ENCODE data around the gene CHRNA4. TPM values are rescaled to one million over a fixed set of nuclear protein-coding genes. Genes with fewer than 3 reads are reported as not detected.
A peak's percentile ranks its signal among the peaks of the same experiment; 100 is the strongest.
"Not testable (repeated sequence)": the region's sequence is repeated elsewhere in the genome, so short reads cannot be mapped to it uniquely, and the experiment has no call there.

CHRNA4 gene
- total and polyA plus RNA-seq, 2 donors, result under 0.01 to 0.14 TPM

DNA sequence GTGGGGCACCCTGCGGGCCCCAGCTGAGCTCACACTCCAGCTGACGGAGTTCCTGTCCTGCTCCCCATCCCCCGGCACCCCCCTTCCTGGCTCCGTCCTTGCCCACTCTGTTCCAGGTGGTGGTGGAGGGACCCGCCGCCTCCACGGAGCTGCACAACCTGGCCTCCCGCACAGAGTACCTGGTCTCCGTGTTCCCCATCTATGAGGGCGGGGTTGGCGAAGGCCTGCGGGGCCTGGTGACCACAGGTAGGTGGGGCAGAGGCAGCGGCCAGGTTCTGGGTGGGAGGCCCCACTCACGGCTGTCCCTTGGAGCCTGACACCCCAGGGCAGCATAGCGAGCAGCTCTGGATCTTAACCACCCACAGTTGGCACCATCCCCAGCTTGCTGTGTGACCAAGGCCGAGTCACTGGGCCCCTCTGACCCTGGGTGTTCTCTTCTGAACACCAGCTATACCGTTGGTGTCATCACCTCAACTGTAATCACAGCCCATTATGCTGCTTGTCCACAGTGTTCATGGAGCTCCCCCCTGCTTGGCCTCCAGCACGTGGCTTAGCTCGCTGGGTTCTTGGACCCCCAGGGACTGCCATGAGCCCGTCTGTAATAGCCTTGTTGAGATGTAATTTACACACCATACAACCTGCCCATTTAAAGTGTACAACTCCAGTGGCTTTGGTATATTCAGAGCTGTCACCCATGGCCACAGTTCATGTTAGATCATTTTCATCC, 50.7 kb downstream of the CHRNA4 start:
- Histone ChIP-seq H3K4me1 (ENCODE audit: control insufficient read depth in 2 of 2, insufficient read depth in 2 of 2, low read length in 2 of 2) (peaks cover 0 to 7% of the 10 kb centered on the region in 2 donors), H3K27me3 (ENCODE audit: control insufficient read depth in 2 of 2, insufficient read depth in 1 of 2, low read length in 1 of 2) (peaks cover 0 to 14% of the 10 kb centered on the region in 2 donors), H3K9me3 (ENCODE audit: control insufficient read depth in 2 of 2, insufficient read depth in 1 of 2, low read length in 1 of 2) (no peaks in the 10 kb centered on the region), H3K36me3 (ENCODE audit: control insufficient read depth in 2 of 2, insufficient read depth in 2 of 2, low read length in 1 of 2) (no peaks in the 10 kb centered on the region), H3K27ac (ENCODE audit: low read depth in 1 of 2, low read length in 1 of 2) (no peak overlapping the region), H3K4me3 (ENCODE audit: low read length in 2 of 2) (no peak overlapping the region)
- DNase-seq (ENCODE audit: low read depth in 6 of 9, low spot score in 9 of 9), result no peak
- 86% methylated on average over 20 of the region's 20 CpGs for WGBS

DNA sequence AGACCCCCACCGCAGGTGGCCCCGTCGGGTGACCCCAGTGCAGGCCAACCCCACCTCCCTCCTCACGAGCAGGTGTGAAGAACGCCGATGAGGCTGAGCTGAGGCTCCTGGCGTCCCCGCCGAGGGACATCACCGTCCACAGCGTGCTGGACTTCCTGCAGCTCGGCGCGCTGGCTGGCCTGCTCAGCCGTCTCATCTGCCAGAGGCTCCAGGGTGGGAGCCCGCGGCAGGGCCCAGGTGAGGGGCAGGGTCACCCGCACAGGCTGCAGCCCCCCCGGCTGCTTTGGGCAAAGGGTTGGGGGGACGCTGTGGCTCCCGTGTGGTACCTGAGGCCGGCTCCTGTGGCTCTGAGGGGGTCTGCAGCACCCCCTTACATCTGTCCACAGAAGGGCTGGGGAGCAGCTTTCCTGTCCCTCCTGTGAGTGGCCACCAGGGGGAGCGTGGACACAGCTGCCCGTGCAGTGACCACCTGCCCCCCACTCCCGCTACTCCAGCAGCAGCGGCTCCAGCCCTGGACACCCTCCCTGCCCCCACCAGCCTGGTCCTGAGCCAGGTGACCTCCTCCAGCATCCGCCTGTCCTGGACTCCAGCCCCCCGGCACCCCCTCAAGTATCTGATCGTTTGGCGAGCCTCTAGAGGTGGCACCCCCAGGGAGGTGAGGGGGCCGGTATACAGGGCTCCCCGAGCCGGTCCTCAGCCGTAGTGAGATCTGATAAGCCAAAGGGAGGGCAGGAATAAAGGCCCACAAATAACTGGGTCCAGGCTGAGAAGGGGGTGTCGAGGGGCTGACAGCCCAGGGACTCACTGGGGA, 51.7 kb downstream of the CHRNA4 start:
- H3K36me3 ChIP-seq (ENCODE audit: control insufficient read depth in 2 of 2, insufficient read depth in 2 of 2, low read length in 1 of 2), result no peaks in the 10 kb centered on the region
- H3K27ac ChIP-seq (ENCODE audit: low read depth in 1 of 2, low read length in 1 of 2), result no peak overlapping the region
- H3K27me3 ChIP-seq (ENCODE audit: control insufficient read depth in 2 of 2, insufficient read depth in 1 of 2, low read length in 1 of 2), result peaks cover 0 to 14% of the 10 kb centered on the region in 2 donors
- H3K4me3 ChIP-seq (ENCODE audit: low read length in 2 of 2), result no peak overlapping the region
- DNase-seq (ENCODE audit: low read depth in 6 of 9, low spot score in 9 of 9), result peak in 1 of 9 donors; percentile 17
- no peaks in the 10 kb centered on the region for H3K9me3 ChIP-seq (ENCODE audit: control insufficient read depth in 2 of 2, insufficient read depth in 1 of 2, low read length in 1 of 2)
- WGBS, result 59% methylated on average over 35 of the region's 35 CpGs
- H3K4me1 ChIP-seq (ENCODE audit: control insufficient read depth in 2 of 2, insufficient read depth in 2 of 2, low read length in 2 of 2), result peaks cover 0 to 7% of the 10 kb centered on the region in 2 donors

DNA sequence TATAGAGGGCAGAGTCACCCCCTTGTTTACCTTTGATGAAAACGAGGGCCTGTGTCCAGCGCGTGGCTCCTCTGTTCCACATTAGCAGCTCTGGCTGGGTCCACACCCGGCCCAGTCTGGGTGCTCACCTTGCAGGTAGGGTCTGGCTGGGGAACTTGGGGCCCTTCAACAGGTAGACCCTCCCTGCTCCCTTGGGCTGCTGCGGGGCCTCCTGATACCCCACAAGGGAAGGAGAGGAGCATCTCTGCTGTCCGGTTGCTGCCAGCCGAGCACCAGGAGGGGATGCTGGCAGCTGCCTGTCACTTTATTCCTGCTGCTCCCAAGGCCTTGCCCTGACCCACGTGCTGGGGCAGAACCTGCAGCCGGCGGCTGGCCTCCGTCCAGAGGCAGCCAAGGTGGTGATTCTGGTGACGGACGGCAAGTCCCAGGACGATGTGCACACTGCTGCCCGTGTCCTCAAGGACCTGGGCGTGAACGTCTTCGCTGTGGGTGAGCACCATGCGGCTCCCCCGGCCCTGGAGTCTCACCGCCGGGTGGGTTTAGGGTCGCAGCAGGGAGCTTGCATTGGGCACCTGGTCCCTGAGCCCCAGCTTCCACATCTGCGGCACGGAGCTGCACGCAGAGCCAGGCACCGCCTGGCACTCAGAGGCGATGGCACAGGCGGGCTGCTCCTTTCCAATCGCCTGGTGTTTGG, 52.8 kb downstream of the CHRNA4 start:
- Histone ChIP-seq H3K9me3 (ENCODE audit: control insufficient read depth in 2 of 2, insufficient read depth in 1 of 2, low read length in 1 of 2) (no peaks in the 10 kb centered on the region), H3K27ac (ENCODE audit: low read depth in 1 of 2, low read length in 1 of 2) (no peak overlapping the region), H3K4me1 (ENCODE audit: control insufficient read depth in 2 of 2, insufficient read depth in 2 of 2, low read length in 2 of 2) (peaks cover 0 to 7% of the 10 kb centered on the region in 2 donors), H3K27me3 (ENCODE audit: control insufficient read depth in 2 of 2, insufficient read depth in 1 of 2, low read length in 1 of 2) (peaks cover 0 to 14% of the 10 kb centered on the region in 2 donors), H3K4me3 (ENCODE audit: low read length in 2 of 2) (no peak overlapping the region), H3K36me3 (ENCODE audit: control insufficient read depth in 2 of 2, insufficient read depth in 2 of 2, low read length in 1 of 2) (no peaks in the 10 kb centered on the region)
- 86% methylated on average over 30 of the region's 30 CpGs for WGBS
- no peak for DNase-seq (ENCODE audit: low read depth in 6 of 9, low spot score in 9 of 9)

DNA sequence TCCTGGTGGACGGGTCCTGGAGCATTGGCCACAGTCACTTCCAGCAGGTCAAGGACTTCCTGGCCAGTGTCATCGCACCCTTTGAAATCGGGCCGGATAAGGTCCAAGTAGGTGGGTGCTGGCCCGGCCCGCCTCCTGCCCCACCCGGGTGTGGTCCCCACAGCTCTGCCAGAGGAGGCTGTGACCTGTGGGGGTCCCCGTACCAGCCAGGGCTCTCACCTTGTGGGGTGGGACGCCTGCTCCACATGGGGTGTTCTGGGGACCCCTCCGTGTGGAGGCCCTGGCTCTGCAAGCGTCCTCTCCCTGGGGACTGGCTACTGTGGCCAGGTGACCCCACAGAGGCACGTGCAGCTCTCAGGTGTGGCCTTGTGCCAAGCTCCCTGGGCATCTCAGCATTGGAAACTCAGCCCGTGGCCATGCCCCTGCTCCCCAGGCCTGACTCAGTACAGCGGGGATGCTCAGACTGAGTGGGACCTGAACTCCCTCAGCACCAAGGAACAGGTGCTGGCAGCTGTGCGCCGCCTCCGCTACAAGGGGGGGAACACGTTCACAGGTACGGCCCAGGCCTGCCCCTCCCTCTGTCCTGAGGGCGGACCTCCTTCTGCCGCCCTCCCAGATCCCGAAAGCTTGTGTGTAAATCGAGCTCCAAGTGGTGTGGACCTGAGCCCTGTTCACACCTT, 53.5 kb downstream of the CHRNA4 start:
- H3K27me3 ChIP-seq (ENCODE audit: control insufficient read depth in 2 of 2, insufficient read depth in 1 of 2, low read length in 1 of 2), result peaks cover 0 to 14% of the 10 kb centered on the region in 2 donors
- H3K27ac ChIP-seq (ENCODE audit: low read depth in 1 of 2, low read length in 1 of 2), result no peak overlapping the region
- no peak for DNase-seq (ENCODE audit: low read depth in 6 of 9, low spot score in 9 of 9)
- H3K9me3 ChIP-seq (ENCODE audit: control insufficient read depth in 2 of 2, insufficient read depth in 1 of 2, low read length in 1 of 2), result no peaks in the 10 kb centered on the region
- H3K36me3 ChIP-seq (ENCODE audit: control insufficient read depth in 2 of 2, insufficient read depth in 2 of 2, low read length in 1 of 2), result no peaks in the 10 kb centered on the region
- peaks cover 0 to 7% of the 10 kb centered on the region in 2 donors for H3K4me1 ChIP-seq (ENCODE audit: control insufficient read depth in 2 of 2, insufficient read depth in 2 of 2, low read length in 2 of 2)
- 84% methylated on average over 23 of the region's 23 CpGs for WGBS
- no peak overlapping the region for H3K4me3 ChIP-seq (ENCODE audit: low read length in 2 of 2)

DNA sequence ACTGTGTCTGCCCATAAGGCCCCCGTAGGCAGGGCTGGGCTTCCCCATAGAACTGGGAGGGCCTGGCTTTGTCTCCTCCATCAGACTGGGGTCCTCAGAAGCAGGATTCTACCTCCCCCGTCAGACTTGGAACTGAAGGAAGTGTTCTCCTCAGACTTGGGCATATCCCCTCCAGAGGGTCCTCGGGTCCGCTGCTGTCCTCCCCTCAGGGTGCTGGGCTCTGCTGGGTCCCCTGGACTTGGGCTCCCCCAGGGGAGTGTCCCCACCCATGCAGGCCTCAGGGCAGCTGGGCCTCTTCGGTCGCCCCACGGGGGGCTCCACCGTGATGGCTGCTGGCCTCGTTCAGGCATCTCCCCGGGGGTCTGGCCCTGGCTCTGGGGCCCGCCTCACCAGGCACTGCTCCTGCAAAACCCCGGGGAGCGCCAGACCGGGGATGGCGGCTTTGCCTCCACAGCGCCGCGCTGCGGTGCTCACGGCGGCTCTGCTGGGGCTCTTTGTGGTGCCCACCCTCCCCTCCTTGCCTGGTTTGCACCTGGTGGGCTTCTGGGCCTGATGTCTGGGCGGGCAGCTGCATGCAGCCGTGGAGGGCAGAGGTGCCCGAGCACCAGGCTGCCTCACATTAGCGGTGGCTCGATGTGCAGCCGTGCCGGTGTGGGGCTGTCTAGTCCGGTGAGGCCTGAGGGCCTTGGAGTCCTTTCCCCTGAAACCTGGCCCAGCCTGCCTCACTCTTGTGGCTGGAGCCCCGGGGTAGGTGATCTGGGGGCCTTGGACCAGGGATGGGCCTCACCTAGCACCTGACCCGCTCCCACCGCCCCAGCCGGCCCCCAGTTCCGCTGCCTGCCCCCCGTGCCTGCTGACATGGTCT, 54.2 kb downstream of the CHRNA4 start:
- H3K27me3 ChIP-seq (ENCODE audit: control insufficient read depth in 2 of 2, insufficient read depth in 1 of 2, low read length in 1 of 2), result peaks cover 0 to 14% of the 10 kb centered on the region in 2 donors
- DNase-seq (ENCODE audit: low read depth in 6 of 9, low spot score in 9 of 9), result no peak
- no peak overlapping the region for H3K27ac ChIP-seq (ENCODE audit: low read depth in 1 of 2, low read length in 1 of 2)
- WGBS, result 91% methylated on average over 35 of the region's 35 CpGs
- no peaks in the 10 kb centered on the region for H3K9me3 ChIP-seq (ENCODE audit: control insufficient read depth in 2 of 2, insufficient read depth in 1 of 2, low read length in 1 of 2)
- no peak overlapping the region for H3K4me3 ChIP-seq (ENCODE audit: low read length in 2 of 2)
- no peaks in the 10 kb centered on the region for H3K36me3 ChIP-seq (ENCODE audit: control insufficient read depth in 2 of 2, insufficient read depth in 2 of 2, low read length in 1 of 2)
- H3K4me1 ChIP-seq (ENCODE audit: control insufficient read depth in 2 of 2, insufficient read depth in 2 of 2, low read length in 2 of 2), result peaks cover 0 to under 1% of the 10 kb centered on the region in 2 donors

DNA sequence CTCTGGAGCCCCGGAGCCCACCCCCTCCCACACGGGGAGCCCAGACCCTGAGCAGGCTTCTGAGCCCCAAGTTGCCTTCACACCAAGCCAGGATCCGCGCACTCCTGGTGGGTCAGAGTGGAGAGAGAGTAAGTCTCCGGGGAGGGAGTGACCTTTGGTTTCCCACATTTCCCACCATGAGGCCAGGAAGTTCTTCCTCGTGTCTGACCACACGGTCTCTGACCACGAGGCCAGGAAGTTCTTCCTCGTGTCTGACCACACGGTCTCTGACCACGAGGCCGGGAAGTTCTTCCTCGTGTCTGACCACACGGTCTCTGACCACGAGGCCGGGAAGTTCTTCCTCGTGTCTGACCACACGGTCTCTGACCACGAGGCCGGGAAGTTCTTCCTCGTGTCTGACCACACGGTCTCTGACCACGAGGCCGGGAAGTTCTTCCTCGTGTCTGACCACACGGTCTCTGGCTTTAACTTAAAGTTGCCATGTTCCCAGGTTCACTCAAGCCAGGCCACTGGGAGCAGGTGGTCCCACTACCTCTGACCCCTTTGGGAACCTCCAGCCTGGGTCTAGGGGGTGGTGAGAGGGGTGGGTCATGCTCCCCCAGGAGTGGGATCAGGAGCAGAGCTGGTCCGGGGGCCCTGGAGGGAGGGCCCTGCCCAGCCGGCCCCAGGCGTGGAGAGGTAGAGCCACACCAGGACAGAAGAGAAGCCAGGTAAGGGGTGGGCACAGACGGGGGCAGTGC, 55.0 kb downstream of the CHRNA4 start:
- not testable (repeated sequence) for H3K36me3 ChIP-seq (ENCODE audit: control insufficient read depth in 2 of 2, insufficient read depth in 2 of 2, low read length in 1 of 2); H3K4me1 ChIP-seq (ENCODE audit: control insufficient read depth in 2 of 2, insufficient read depth in 2 of 2, low read length in 2 of 2); DNase-seq (ENCODE audit: low read depth in 6 of 9, low spot score in 9 of 9); H3K27ac ChIP-seq (ENCODE audit: low read depth in 1 of 2, low read length in 1 of 2); H3K4me3 ChIP-seq (ENCODE audit: low read length in 2 of 2); H3K9me3 ChIP-seq (ENCODE audit: control insufficient read depth in 2 of 2, insufficient read depth in 1 of 2, low read length in 1 of 2)
- WGBS, result 72% methylated on average over 23 of the region's 30 CpGs
- peaks cover 0 to 14% of the 10 kb centered on the region in 2 donors for H3K27me3 ChIP-seq (ENCODE audit: control insufficient read depth in 2 of 2, insufficient read depth in 1 of 2, low read length in 1 of 2)

DNA sequence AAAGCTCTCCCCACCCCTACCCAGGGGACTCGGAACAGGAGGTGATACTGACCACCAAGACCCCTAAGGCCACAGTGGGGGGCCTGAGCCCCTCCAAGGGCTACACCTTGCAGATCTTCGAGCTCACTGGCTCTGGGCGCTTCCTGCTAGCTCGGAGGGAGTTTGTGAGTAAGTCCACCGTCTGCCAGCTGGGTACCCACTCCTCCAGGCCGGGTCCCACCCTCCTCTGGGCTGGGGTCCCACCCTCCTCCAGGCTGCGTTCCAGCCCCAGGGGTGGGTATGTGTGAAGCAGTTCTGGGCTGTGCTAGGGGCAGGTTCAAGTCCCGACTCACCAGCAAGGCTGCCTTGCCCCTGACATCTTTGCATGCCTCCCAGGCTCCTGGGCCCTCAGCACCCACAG, 55.8 kb downstream of the CHRNA4 start:
- Histone ChIP-seq H3K27ac (ENCODE audit: low read depth in 1 of 2, low read length in 1 of 2) (no peak overlapping the region), H3K4me3 (ENCODE audit: low read length in 2 of 2) (no peak overlapping the region), H3K27me3 (ENCODE audit: control insufficient read depth in 2 of 2, insufficient read depth in 1 of 2, low read length in 1 of 2) (peaks cover 0 to 14% of the 10 kb centered on the region in 2 donors), H3K36me3 (ENCODE audit: control insufficient read depth in 2 of 2, insufficient read depth in 2 of 2, low read length in 1 of 2) (no peaks in the 10 kb centered on the region), H3K4me1 (ENCODE audit: control insufficient read depth in 2 of 2, insufficient read depth in 2 of 2, low read length in 2 of 2) (no peaks in the 10 kb centered on the region), H3K9me3 (ENCODE audit: control insufficient read depth in 2 of 2, insufficient read depth in 1 of 2, low read length in 1 of 2) (no peaks in the 10 kb centered on the region)
- no peak for DNase-seq (ENCODE audit: low read depth in 6 of 9, low spot score in 9 of 9)
- WGBS, result 64% methylated on average over 8 of the region's 8 CpGs
